Sigmoid colon (tissue), 3 donors: ENCODE data around the gene FRMD8.
"Not testable (repeated sequence)": the region's sequence is repeated elsewhere in the genome, so short reads cannot be mapped to it uniquely, and the experiment has no call there.

ENCODE experiments used
- POLR2A ChIP-seq, 2 donors: fragments of 450-650 bp; IDR thresholded peaks; one replicate each; pipeline ENCODE4 v1.6.1; 2016; ENCODE audit warnings: antibody characterized with exemption in 2 of 2, mild to moderate bottlenecking in 2 of 2, moderate library complexity in 2 of 2
- TF ChIP-seq, protein P1 (sequence below), 4 experiments: fragments of 450-650 bp in 3 of 4; fragments of 200-600 bp in 1 of 4; IDR thresholded peaks; one replicate each; pipeline ENCODE4 v1.5.1; 2016 to 2019; ENCODE audit warnings: antibody characterized with exemption in 4 of 4, mild to moderate bottlenecking in 3 of 4, moderate library complexity in 2 of 4

DNA sequence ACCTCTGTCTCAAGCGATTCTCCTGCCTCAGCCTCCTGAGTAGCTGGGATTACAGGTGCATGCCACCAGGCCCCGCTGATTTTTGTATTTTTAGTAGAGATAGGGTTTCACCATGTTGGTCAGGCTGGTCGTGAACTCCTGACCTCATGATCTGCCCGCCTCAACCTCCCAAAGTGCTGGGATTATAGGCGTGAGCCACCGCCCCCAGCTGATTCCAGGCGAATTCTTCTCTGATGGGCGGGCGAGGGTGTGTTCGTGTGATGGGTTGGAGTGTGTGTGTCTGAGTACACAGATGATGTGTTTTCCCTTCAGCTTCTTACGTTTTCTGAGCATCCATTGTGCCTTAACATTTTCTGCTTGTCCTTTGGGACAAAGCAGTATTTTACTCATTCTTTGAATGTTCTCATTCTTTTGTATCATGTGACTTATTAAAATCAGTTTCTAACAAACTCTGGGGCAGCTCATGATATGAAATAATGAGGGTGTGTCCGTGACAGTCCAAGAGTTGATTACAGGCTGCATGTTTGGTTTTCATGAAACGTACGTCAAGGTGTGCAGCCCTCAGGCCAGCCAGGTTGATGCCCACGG, 26.7 kb downstream of the FRMD8 start:
- TF ChIP-seq, protein P1, sequence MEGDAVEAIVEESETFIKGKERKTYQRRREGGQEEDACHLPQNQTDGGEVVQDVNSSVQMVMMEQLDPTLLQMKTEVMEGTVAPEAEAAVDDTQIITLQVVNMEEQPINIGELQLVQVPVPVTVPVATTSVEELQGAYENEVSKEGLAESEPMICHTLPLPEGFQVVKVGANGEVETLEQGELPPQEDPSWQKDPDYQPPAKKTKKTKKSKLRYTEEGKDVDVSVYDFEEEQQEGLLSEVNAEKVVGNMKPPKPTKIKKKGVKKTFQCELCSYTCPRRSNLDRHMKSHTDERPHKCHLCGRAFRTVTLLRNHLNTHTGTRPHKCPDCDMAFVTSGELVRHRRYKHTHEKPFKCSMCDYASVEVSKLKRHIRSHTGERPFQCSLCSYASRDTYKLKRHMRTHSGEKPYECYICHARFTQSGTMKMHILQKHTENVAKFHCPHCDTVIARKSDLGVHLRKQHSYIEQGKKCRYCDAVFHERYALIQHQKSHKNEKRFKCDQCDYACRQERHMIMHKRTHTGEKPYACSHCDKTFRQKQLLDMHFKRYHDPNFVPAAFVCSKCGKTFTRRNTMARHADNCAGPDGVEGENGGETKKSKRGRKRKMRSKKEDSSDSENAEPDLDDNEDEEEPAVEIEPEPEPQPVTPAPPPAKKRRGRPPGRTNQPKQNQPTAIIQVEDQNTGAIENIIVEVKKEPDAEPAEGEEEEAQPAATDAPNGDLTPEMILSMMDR (IDR thresholded peaks at IDR 0.05), result not testable (repeated sequence)
- not testable (repeated sequence) for TF ChIP-seq POLR2A (IDR thresholded peaks at IDR 0.05)
